GM23338 (cell line): ENCODE data around the gene CLCNKA. TPM values are rescaled to one million over a fixed set of nuclear protein-coding genes. Genes with fewer than 3 reads are reported as not detected.

ENCODE experiments used
- ATAC-seq: fragments of 200-7000 bp; cut with Tn5 transposase; 3 replicates; pipeline ENCODE4 v1.9.1; 2020
- DNase-seq: peaks from one replicate; pipeline ENCODE4 v3.0.0-alpha.2; 2015; ENCODE audit warnings: low spot score
- H2AFZ ChIP-seq: fragments of 200-600 bp; sonication (generic); 2 replicates; pipeline ENCODE4 v1.8.0; 2016; ENCODE audit warnings: antibody characterized with exemption, mild to moderate bottlenecking, moderate library complexity
- H3F3A ChIP-seq: fragments of 200-600 bp; sonication (generic); replicated peaks from 2 replicates; pipeline ENCODE4 v1.8.0; 2017; ENCODE audit warnings: antibody characterized with exemption, mixed run types, low read depth
- H3K27ac ChIP-seq: fragments of 200-600 bp; sonication (generic); 2 replicates; pipeline ENCODE4 v1.6.1; 2016; ENCODE audit warnings: low read depth
- H3K27me3 ChIP-seq: fragments of 200-600 bp; sonication (generic); 2 replicates; pipeline ENCODE4 v1.8.0; 2016; ENCODE audit warnings: mild to moderate bottlenecking, mixed run types, moderate library complexity; ENCODE audit not compliant: insufficient read depth
- H3K36me3 ChIP-seq: fragments of 200-600 bp; sonication (generic); 2 replicates; pipeline ENCODE4 v1.8.0; 2016; ENCODE audit warnings: mild to moderate bottlenecking; ENCODE audit not compliant: insufficient read depth
- H3K4me1 ChIP-seq: fragments of 200-600 bp; sonication (generic); 2 replicates; pipeline ENCODE4 v1.8.0; 2016; ENCODE audit warnings: mild to moderate bottlenecking, moderate library complexity; ENCODE audit not compliant: insufficient read depth
- H3K4me2 ChIP-seq: fragments of 200-600 bp; sonication (generic); 2 replicates; pipeline ENCODE4 v1.7.1; 2017; ENCODE audit warnings: mixed run types
- H3K4me3 ChIP-seq: fragments of 200-600 bp; sonication (generic); 2 replicates; pipeline ENCODE4 v1.6.1; 2016; ENCODE audit warnings: mixed run types
- H3K79me2 ChIP-seq: fragments of 200-600 bp; sonication (generic); replicated peaks from 2 replicates; pipeline ENCODE4 v1.8.0; 2017; ENCODE audit warnings: mild to moderate bottlenecking; ENCODE audit not compliant: insufficient read depth
- H3K9me2 ChIP-seq: fragments of 200-600 bp; sonication (generic); 2 replicates; pipeline ENCODE4 v1.8.0; 2017; ENCODE audit not compliant: insufficient read depth
- H4K20me1 ChIP-seq: fragments of 200-600 bp; sonication (generic); replicated peaks from 2 replicates; pipeline ENCODE4 v1.8.0; 2017; ENCODE audit warnings: mild to moderate bottlenecking; ENCODE audit not compliant: insufficient read depth
- H3K27ac Mint-ChIP-seq: 2 replicates; pipeline ENCODE4 v1.8.0; 2020; ENCODE audit warnings: inconsistent platforms, mild to moderate bottlenecking, moderate library complexity, mixed read lengths
- H3K27me3 Mint-ChIP-seq: 3 replicates; pipeline ENCODE4 v1.8.0; 2022; ENCODE audit warnings: low read depth, mild to moderate bottlenecking, moderate library complexity, mixed read lengths, inconsistent platforms; ENCODE audit not compliant: insufficient read depth, poor library complexity
- H3K36me3 Mint-ChIP-seq: 3 replicates; pipeline ENCODE4 v1.8.0; 2021; ENCODE audit warnings: low read depth, mild to moderate bottlenecking, inconsistent platforms, moderate library complexity, mixed read lengths
- H3K4me1 Mint-ChIP-seq: 3 replicates; pipeline ENCODE4 v1.8.0; 2020; ENCODE audit warnings: mild to moderate bottlenecking, inconsistent platforms, mixed read lengths
- H3K4me3 Mint-ChIP-seq: 3 replicates; pipeline ENCODE4 v1.8.0; 2021; ENCODE audit warnings: moderate library complexity, mild to moderate bottlenecking, inconsistent platforms, mixed read lengths
- H3K9me3 Mint-ChIP-seq: 3 replicates; pipeline ENCODE4 v1.8.0; 2020; ENCODE audit warnings: moderate library complexity, mild to moderate bottlenecking, inconsistent platforms, mixed read lengths
- EZH2 ChIP-seq: fragments of 200-600 bp; sonication (generic); IDR thresholded peaks from one replicate; pipeline ENCODE4 v1.8.0; 2017; ENCODE audit warnings: antibody characterized with exemption, mild to moderate bottlenecking, low read depth; ENCODE audit not compliant: unreplicated experiment
- EZH2phosphoT487 ChIP-seq: fragments of 200-600 bp; sonication (generic); IDR thresholded peaks from one replicate; pipeline ENCODE4 v1.8.1; 2018; ENCODE audit warnings: antibody characterized with exemption; ENCODE audit not compliant: unreplicated experiment
- JUNB ChIP-seq: IDR thresholded peaks from one replicate; pipeline ENCODE4 v1.6.1; 2016; ENCODE audit warnings: antibody characterized with exemption; ENCODE audit not compliant: unreplicated experiment
- POLR2AphosphoS5 ChIP-seq: IDR thresholded peaks from 2 replicates; pipeline ENCODE4 v1.6.1; 2016; ENCODE audit warnings: antibody characterized with exemption, low read depth
- STAT1 ChIP-seq: IDR thresholded peaks from one replicate; pipeline ENCODE4 v1.6.1; 2016; ENCODE audit warnings: antibody characterized with exemption; ENCODE audit not compliant: unreplicated experiment
- ZNF114 ChIP-seq: fragments of 250-450 bp; sonication (Bioruptor Pico); IDR thresholded peaks from 2 replicates; pipeline ENCODE4 v1.5.0; 2020; ENCODE audit warnings: mild to moderate bottlenecking, moderate library complexity
- polyA plus RNA-seq: library from polyadenylated mRNA; unstranded; fragments of >200 nt; fragmentation: Nextera tagmentation; extraction: Ambion mirVana; gene quantifications from 2 replicates; pipeline ENCODE4 v1.2.1, GENCODE V29; 2016
- total RNA-seq: library from RNA; depleted of rRNA; stranded (reverse); fragments of >200 nt; shearing (Covaris generic); gene quantifications from 2 replicates; pipeline ENCODE4 v1.2.3, GENCODE V29; 2014
- TF ChIP-seq, protein P1 (sequence below): fragments of 250-450 bp; sonication (Bioruptor Pico); IDR thresholded peaks from 2 replicates; pipeline ENCODE4 v1.5.0; 2020; ENCODE audit warnings: mild to moderate bottlenecking, moderate library complexity
- TF ChIP-seq, protein P2 (sequence below), 2 experiments: fragments of 200-600 bp in 1 of 2; sonication (generic) in 1 of 2; conservative IDR thresholded peaks; 2 replicates each; pipeline versions ENCODE4 v1.5.1 to v1.6.1; 2016 to 2017; ENCODE audit warnings: antibody characterized with exemption in 2 of 2, low read depth in 2 of 2, mild to moderate bottlenecking in 2 of 2, moderate library complexity in 1 of 2

Gene CLCNKA
- total and polyA plus RNA-seq, 2 experiments from 2014 or later = 0.59 to 0.76 TPM

GRCh38 chr1:16050328-16050727 is 28.5 kb downstream of the CLCNKA start (continued):
- TF ChIP-seq, protein P1, sequence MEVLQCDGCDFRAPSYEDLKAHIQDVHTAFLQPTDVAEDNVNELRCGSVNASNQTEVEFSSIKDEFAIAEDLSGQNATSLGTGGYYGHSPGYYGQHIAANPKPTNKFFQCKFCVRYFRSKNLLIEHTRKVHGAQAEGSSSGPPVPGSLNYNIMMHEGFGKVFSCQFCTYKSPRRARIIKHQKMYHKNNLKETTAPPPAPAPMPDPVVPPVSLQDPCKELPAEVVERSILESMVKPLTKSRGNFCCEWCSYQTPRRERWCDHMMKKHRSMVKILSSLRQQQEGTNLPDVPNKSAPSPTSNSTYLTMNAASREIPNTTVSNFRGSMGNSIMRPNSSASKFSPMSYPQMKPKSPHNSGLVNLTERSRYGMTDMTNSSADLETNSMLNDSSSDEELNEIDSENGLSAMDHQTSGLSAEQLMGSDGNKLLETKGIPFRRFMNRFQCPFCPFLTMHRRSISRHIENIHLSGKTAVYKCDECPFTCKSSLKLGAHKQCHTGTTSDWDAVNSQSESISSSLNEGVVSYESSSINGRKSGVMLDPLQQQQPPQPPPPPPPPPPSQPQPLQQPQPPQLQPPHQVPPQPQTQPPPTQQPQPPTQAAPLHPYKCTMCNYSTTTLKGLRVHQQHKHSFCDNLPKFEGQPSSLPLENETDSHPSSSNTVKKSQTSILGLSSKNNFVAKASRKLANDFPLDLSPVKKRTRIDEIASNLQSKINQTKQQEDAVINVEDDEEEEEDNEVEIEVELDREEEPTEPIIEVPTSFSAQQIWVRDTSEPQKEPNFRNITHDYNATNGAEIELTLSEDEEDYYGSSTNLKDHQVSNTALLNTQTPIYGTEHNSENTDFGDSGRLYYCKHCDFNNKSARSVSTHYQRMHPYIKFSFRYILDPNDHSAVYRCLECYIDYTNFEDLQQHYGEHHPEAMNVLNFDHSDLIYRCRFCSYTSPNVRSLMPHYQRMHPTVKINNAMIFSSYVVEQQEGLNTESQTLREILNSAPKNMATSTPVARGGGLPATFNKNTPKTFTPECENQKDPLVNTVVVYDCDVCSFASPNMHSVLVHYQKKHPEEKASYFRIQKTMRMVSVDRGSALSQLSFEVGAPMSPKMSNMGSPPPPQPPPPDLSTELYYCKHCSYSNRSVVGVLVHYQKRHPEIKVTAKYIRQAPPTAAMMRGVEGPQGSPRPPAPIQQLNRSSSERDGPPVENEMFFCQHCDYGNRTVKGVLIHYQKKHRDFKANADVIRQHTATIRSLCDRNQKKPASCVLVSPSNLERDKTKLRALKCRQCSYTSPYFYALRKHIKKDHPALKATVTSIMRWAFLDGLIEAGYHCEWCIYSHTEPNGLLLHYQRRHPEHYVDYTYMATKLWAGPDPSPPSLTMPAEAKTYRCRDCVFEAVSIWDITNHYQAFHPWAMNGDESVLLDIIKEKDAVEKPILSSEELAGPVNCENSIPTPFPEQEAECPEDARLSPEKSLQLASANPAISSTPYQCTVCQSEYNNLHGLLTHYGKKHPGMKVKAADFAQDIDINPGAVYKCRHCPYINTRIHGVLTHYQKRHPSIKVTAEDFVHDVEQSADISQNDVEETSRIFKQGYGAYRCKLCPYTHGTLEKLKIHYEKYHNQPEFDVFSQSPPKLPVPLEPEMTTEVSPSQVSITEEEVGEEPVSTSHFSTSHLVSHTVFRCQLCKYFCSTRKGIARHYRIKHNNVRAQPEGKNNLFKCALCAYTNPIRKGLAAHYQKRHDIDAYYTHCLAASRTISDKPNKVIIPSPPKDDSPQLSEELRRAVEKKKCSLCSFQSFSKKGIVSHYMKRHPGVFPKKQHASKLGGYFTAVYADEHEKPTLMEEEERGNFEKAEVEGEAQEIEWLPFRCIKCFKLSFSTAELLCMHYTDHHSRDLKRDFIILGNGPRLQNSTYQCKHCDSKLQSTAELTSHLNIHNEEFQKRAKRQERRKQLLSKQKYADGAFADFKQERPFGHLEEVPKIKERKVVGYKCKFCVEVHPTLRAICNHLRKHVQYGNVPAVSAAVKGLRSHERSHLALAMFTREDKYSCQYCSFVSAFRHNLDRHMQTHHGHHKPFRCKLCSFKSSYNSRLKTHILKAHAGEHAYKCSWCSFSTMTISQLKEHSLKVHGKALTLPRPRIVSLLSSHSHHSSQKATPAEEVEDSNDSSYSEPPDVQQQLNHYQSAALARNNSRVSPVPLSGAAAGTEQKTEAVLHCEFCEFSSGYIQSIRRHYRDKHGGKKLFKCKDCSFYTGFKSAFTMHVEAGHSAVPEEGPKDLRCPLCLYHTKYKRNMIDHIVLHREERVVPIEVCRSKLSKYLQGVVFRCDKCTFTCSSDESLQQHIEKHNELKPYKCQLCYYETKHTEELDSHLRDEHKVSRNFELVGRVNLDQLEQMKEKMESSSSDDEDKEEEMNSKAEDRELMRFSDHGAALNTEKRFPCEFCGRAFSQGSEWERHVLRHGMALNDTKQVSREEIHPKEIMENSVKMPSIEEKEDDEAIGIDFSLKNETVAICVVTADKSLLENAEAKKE = no peak
- TF ChIP-seq ZNF114 (CRISPR knock-in tag) = no peak

DNA sequence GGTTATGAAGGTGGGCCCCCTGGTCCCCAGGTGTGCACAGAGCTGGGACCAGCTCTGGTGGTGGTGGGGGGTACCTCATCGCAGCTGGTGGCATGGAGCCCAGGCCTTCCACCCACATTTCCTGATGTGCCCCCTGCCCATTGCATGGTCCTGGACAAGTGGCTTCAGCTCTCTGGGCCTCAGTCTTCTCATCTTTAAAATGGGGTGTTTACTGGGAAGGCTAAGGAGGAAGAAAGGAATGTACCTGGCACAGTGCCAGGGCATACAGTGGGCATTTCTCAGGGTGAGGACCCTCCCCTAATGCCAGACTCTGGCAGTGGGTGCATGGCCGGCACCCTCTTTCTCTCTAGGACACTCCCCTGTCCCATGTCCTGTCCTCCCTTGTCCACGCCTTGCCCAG is 29.2 kb downstream of the CLCNKA start:
- Histone ChIP-seq H3K27ac (no peak overlapping the region), H3K4me3 (no peak overlapping the region), H4K20me1 (no peaks in the 10 kb centered on the region), H3K79me2 (no peaks in the 10 kb centered on the region), H3K9me2 (no peaks in the 10 kb centered on the region), H3K36me3 (no peaks in the 10 kb centered on the region), H2AFZ (no peak overlapping the region), H3K4me2 (no peak overlapping the region), H3K4me1 (peaks cover 5% of the 10 kb centered on the region; the same call in 1 of the 2 replicates), H3F3A (no peaks in the 10 kb centered on the region), H3K27me3 (no peaks in the 10 kb centered on the region)
- Mint-ChIP-seq H3K9me3 (no peaks in the 10 kb centered on the region), H3K27me3 (peaks cover 4% of the 10 kb centered on the region), H3K27ac (no peak overlapping the region), H3K4me1 (peaks cover 16% of the 10 kb centered on the region), H3K4me3 (no peak overlapping the region), H3K36me3 (no peaks in the 10 kb centered on the region)
- no peak for DNase-seq
- no peak for TF ChIP-seq JUNB
- no peak for TF ChIP-seq EZH2
- no peak for TF ChIP-seq STAT1
- TF ChIP-seq POLR2AphosphoS5 = no peak
- TF ChIP-seq, protein P2, sequence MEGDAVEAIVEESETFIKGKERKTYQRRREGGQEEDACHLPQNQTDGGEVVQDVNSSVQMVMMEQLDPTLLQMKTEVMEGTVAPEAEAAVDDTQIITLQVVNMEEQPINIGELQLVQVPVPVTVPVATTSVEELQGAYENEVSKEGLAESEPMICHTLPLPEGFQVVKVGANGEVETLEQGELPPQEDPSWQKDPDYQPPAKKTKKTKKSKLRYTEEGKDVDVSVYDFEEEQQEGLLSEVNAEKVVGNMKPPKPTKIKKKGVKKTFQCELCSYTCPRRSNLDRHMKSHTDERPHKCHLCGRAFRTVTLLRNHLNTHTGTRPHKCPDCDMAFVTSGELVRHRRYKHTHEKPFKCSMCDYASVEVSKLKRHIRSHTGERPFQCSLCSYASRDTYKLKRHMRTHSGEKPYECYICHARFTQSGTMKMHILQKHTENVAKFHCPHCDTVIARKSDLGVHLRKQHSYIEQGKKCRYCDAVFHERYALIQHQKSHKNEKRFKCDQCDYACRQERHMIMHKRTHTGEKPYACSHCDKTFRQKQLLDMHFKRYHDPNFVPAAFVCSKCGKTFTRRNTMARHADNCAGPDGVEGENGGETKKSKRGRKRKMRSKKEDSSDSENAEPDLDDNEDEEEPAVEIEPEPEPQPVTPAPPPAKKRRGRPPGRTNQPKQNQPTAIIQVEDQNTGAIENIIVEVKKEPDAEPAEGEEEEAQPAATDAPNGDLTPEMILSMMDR (conservative IDR thresholded peaks at IDR 0.05; ENCODE audit: low read depth in 2 of 2) = no peak
- TF ChIP-seq, protein P1 = no peak
- TF ChIP-seq EZH2phosphoT487 = no peak
- no peak for ATAC-seq
